ENCODE measurements around the gene GPC6. TPM values are rescaled to one million over a fixed set of nuclear protein-coding genes. Genes with fewer than 3 reads are reported as not detected.

The GPC6 gene
- total RNA-seq, 2 donors from 2014 or later: 3.4 to 5.3 TPM

GRCh38 chr13:93455861-93456260 is 229.3 kb downstream of the GPC6 start:
- 35% methylated on average over 4 of the region's 4 CpGs for WGBS
- Histone ChIP-seq H3K4me1 (replicated peaks) (no peaks in the 10 kb centered on the region), H3K27ac (no peak overlapping the region), H3K4me3 (no peak overlapping the region), H3K36me3 (no peaks in the 10 kb centered on the region), H3K9me3 (no peaks in the 10 kb centered on the region), H3K27me3 (replicated peaks; ENCODE audit: insufficient read depth) (no peaks in the 10 kb centered on the region)
- intact Hi-C loops (cut with DNase I): no loop called here
- DNase-seq (ENCODE audit: low spot score): no peak
- TF ChIP-seq CTCF (IDR thresholded peaks at IDR 0.05): no peak
- TF ChIP-seq POLR2A (IDR thresholded peaks at IDR 0.05): no peak
- no peak for TF ChIP-seq POLR2AphosphoS5 (IDR thresholded peaks at IDR 0.05)

DNA sequence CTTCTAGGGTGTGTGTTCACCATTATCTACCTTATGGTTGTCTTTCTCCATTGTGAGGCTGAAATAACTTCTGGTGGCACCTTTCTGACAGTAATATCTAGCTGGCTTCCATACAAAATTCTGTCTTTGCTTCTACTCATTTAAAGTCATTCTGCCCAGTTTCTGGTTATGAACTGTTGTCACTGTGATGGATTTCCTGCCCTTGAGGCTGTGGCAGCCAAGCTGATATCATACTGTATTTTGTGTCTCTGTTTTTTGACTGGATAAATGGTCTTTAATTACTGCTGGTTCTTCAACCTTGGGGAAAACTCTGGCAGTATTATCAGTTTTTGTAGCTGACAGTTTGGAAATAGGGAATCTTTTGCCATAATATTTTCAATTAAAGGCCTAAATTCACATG is 233.4 kb downstream of the GPC6 start:
- no peak for DNase-seq (ENCODE audit: low spot score)
- TF ChIP-seq POLR2A (IDR thresholded peaks at IDR 0.05) (no peak), POLR2AphosphoS5 (IDR thresholded peaks at IDR 0.05) (no peak), CTCF (IDR thresholded peaks at IDR 0.05) (no peak)
- Histone ChIP-seq H3K36me3 (no peaks in the 10 kb centered on the region), H3K27ac (no peak overlapping the region), H3K4me1 (replicated peaks) (no peaks in the 10 kb centered on the region), H3K9me3 (no peaks in the 10 kb centered on the region), H3K4me3 (no peak overlapping the region), H3K27me3 (replicated peaks; ENCODE audit: insufficient read depth) (no peaks in the 10 kb centered on the region)
- intact Hi-C loops (cut with DNase I): no loop called here

DNA sequence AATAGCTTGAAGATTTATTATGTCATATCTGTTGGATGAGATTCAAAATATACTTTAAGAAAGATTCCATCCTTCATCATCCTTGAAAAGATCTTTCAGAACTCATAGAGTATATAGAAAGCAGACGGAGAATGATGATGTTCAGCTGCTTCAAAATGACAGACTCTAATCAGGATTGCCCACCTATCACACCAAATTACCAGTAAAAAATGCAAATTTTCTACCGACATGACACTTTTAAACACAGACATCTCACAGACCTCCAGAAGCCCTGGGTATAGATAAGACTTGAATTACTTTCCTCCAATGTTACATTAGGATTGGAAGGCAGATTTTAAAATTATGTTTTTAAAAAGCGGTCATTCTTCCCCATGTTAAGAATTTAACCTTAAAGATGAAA is 235.5 kb downstream of the GPC6 start:
- no peak for DNase-seq (ENCODE audit: low spot score)
- TF ChIP-seq CTCF (IDR thresholded peaks at IDR 0.05): no peak
- no peaks in the 10 kb centered on the region for H3K27me3 ChIP-seq (replicated peaks; ENCODE audit: insufficient read depth)
- no peaks in the 10 kb centered on the region for H3K9me3 ChIP-seq
- no peaks in the 10 kb centered on the region for H3K4me1 ChIP-seq (replicated peaks)
- WGBS: 93% methylated on average over 3 of the region's 3 CpGs
- no peaks in the 10 kb centered on the region for H3K36me3 ChIP-seq
- H3K27ac ChIP-seq: no peak overlapping the region
- intact Hi-C loops (cut with DNase I): no loop called here
- H3K4me3 ChIP-seq: no peak overlapping the region

DNA sequence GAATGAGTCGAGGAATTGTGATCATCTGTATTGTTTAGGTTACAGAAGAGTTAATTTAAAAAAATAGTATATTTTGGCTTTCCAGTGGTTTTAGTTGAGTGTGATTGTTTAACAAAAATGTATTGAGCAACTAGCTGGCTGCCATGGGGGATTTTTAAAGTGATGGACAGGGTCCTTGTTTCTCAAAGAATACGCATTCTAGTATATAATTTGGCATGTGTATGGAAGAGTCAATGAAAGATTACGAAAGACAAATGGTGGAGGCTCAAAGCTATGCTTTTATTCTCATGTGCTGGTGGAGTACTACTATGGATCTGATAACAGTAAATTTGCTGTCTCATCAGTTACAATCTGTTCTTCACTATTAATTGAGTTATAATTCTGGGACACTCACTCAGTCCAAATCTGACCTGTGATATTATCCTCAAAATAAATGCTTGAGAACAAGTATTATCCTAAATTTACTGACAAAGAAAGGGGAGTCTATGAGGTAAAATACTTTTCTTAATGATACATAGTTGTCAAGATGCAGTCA is 240.0 kb downstream of the GPC6 start:
- WGBS: 59% methylated on average over 3 of the region's 3 CpGs
- TF ChIP-seq CTCF (IDR thresholded peaks at IDR 0.05): no peak
- peak; percentile 36 for TF ChIP-seq POLR2AphosphoS5 (IDR thresholded peaks at IDR 0.05)
- no peaks in the 10 kb centered on the region for H3K36me3 ChIP-seq
- no peaks in the 10 kb centered on the region for H3K4me1 ChIP-seq (replicated peaks)
- H3K9me3 ChIP-seq: no peaks in the 10 kb centered on the region
- H3K4me3 ChIP-seq: no peak overlapping the region
- no peak for DNase-seq (ENCODE audit: low spot score)
- no peak overlapping the region for H3K27ac ChIP-seq
- intact Hi-C loops (cut with DNase I): no loop called here
- no peaks in the 10 kb centered on the region for H3K27me3 ChIP-seq (replicated peaks; ENCODE audit: insufficient read depth)

DNA sequence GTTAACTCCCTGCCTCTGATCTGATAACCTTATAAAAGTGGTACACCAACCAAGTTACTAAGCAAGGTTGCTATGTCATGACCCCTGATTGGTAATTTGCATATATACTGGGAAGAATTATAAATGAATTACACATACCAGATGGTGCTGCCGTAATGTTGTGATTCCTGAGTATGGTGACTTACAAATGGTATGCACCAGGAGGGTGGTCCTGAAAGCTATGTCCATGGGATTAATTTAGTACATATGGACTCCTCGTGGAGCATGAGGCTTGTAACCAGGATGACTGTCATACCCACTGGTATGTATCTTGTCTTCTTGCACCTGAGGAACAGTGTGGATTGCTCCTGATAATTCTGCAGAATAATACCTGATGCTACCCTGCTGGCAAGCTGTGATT is 240.6 kb downstream of the GPC6 start:
- TF ChIP-seq CTCF (IDR thresholded peaks at IDR 0.05): no peak
- TF ChIP-seq POLR2A (IDR thresholded peaks at IDR 0.05): no peak
- no peak for TF ChIP-seq POLR2AphosphoS5 (IDR thresholded peaks at IDR 0.05)
- Histone ChIP-seq H3K27ac (no peak overlapping the region), H3K9me3 (no peaks in the 10 kb centered on the region), H3K27me3 (replicated peaks; ENCODE audit: insufficient read depth) (no peaks in the 10 kb centered on the region), H3K4me1 (replicated peaks) (no peaks in the 10 kb centered on the region), H3K4me3 (no peak overlapping the region), H3K36me3 (no peaks in the 10 kb centered on the region)
- intact Hi-C loops (cut with DNase I): no loop called here
- DNase-seq (ENCODE audit: low spot score): no peak
- WGBS: 81% methylated on average over 2 of the region's 2 CpGs
